ENCODE measurements around the gene UBXN2A.
A peak's percentile ranks its signal among the peaks of the same experiment; 100 is the strongest.
"Not testable (repeated sequence)": the region's sequence is repeated elsewhere in the genome, so short reads cannot be mapped to it uniquely, and the experiment has no call there.

The UBXN2A gene

GRCh38 chr2:24014902-24015301 is 74.6 kb downstream of the UBXN2A start:
- not testable (repeated sequence) for DNase-seq (ENCODE audit: low read depth)

- peak; percentile 93 for DNase-seq (ENCODE audit: low read depth)
These were observed 75.5 kb downstream of the UBXN2A start for GRCh38 chr2:24015562-24016375.

DNA sequence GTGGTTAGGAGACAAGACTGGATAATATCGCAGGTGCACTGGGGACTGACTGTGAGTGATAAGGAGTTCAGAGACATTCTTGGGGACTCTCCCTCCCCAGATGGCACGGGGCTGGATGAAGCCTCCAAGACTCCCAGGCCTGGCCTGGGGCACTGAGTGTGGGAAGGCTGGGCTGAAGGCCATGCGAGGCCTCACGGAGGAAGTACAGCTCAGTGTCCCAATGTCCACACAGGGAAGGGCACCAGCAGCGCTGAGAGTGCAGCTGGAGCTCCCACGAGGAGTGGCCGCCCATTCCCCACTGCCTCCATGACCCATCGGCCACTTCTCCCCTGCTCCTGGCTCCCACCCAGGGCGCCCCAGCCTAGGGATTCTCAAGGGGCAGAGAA is 76.1 kb downstream of the UBXN2A start:
- no peak for DNase-seq (ENCODE audit: low read depth)

DNA sequence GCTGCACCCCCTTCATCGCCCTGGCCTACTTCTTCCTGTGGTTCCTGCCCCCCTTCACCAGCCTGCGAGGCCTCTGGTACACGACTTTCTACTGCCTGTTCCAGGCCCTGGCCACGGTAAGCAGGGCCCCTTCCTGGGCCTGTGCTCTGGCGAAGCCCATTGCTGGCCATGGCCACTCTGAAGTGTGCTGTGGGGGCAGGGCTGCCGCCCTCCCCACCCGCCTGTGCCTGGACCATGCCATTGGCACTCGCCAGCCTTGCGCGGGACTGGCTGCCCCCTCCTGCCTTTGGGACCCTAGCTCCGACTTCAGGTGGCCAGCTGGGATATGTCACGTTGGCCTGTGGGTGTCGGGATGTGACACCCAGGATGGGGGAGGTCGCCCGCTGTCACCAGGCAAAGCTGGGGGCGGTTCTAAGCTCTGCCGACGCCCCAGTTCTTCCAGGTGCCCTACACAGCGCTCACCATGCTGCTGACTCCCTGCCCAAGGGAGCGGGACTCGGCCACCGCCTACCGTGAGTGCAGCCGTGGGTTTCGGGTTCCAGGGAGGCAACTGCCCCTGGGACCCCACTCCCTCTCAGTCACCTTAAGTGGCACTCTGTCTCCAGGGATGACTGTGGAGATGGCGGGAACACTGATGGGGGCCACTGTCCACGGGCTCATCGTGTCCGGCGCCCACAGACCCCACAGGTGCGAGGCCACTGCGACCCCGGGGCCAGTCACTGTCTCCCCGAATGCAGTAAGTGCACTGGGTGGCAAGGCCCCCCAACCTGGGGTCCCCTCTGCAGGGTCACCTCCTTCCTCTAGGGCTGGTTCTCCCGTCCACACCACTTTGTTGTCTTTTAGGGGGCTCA is 76.8 kb downstream of the UBXN2A start:
- DNase-seq (ENCODE audit: low read depth): no peak

DNA sequence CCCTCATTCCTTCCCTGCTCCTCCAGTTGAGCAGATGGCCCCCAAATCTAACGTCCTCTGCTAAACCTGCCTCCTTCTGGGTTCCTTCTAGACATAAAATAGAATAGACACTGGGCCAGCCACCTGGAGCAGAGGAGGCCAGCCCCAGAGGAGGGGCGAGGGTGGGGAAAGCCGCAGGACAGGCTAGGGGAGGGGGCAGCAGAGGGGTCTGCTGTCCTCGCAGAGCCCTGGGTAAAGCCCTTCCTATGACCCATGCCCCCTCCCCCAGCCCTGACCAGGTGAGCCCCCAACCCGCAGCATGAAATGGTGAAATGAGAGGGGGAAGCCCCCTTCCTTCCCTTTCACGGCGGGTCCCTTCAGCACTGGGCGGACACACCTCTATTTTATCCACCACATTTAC is 77.4 kb downstream of the UBXN2A start:
- DNase-seq (ENCODE audit: low read depth): no peak

DNA sequence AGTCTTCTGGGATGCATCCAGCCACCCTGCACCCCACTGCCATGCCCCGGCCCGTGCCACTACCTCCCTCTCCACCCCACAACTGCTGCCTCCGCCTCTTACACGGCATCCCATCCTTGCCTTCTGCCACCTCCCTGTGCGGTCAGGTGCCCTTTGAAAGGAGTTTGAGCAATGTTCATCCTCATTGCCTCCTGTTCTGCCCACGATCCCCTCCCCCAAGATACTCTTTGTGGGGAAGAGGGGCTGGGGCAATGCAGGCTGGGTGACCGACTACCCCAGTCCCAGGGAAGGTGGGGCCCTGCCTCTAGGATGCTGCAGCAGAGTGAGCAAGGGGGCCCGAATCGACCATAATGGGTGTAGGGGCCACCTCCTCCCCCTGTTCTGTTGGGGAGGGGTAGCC is 78.0 kb downstream of the UBXN2A start:
- DNase-seq (ENCODE audit: low read depth): no peak

GRCh38 chr2:24019729-24020128 is 79.5 kb downstream of the UBXN2A start:
- no peak for DNase-seq (ENCODE audit: low read depth)

- DNase-seq (ENCODE audit: low read depth): no peak
These were observed 80.0 kb downstream of the UBXN2A start for GRCh38 chr2:24020244-24020643.

GRCh38 chr2:24021122-24021998 is 81.1 kb downstream of the UBXN2A start:
- DNase-seq (ENCODE audit: low read depth): no peak

DNA sequence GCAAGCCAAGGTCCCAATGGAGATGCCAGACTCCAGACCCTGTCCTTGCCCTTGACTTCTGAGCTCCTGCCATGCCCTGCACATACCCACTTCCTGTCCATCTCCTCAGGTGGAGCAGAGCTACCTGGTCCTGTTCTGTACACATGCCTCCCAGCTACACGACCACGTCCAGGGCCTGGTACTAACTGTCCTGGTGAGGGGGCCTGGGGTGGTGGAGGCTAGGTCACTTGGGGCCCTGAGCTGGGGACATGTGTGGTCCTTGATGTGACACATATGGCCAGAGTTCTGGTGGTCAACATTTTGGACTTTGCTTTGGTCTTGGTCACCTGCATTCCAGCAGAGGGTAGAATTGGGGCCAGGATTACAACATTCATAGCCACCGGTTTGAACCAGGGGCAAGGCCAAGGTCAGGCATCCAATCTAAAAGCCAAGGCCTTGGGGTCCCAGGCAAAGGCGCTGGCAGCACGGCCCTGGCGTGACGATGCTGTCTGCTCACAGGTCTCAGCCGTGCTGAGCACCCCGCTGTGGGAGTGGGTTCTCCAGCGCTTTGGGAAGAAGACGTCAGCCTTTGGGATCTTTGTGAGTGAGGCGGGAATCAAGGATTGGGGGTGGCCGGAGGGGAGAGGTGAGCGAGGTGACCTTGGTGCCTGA is 82.2 kb downstream of the UBXN2A start:
- no peak for DNase-seq (ENCODE audit: low read depth)

GRCh38 chr2:24022975-24023575 is 82.8 kb downstream of the UBXN2A start:
- no peak for DNase-seq (ENCODE audit: low read depth)

DNA sequence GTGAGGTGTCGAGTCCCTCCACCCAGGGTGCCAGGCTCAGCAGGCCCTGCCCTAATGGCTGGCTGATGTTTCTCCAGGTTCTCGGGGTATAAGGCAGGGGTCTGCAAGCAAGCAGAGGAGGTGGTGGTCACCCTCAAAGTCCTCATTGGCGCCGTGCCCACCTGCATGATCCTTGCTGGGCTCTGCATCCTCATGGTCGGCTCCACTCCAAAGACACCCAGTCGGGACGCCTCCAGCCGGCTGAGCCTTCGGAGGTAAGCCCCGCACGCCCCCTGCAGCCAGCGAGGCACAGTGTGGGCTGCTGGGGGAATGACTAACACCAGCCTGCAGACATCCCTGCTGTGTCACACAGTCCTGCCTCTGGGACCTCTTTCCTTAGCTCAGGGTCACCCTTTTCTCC is 83.8 kb downstream of the UBXN2A start:
- no peak for DNase-seq (ENCODE audit: low read depth)

GRCh38 chr2:24024996-24025663 is 84.9 kb downstream of the UBXN2A start:
- no peak for DNase-seq (ENCODE audit: low read depth)

GRCh38 chr2:24026233-24026632 is 86.0 kb downstream of the UBXN2A start:
- DNase-seq (ENCODE audit: low read depth): no peak

GRCh38 chr2:24038786-24039499 is 98.7 kb downstream of the UBXN2A start:
- no peak for DNase-seq (ENCODE audit: low read depth)

- no peak for DNase-seq (ENCODE audit: low read depth)
These were observed 100.2 kb downstream of the UBXN2A start for GRCh38 chr2:24040511-24040910.

GRCh38 chr2:24043133-24043532 is 102.9 kb downstream of the UBXN2A start:
- DNase-seq (ENCODE audit: low read depth): not testable (repeated sequence)

- no peak for DNase-seq (ENCODE audit: low read depth)
These were observed 105.5 kb downstream of the UBXN2A start for GRCh38 chr2:24045511-24046508.

DNA sequence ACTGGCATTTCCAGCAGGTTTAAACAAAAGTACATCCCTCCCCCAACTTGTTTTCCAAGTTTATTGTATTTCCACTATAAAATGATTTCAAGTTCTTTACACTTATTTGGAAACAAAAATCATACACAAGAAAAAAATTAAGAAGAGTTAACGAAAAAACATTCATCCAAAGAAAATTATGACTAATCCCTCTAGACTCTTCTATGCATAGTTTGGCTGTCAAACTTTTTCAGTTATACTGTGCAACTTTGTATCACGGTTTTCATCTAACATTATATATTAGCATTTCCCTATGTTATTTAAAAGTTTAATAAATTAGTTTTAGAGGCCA is 106.3 kb downstream of the UBXN2A start:
- DNase-seq (ENCODE audit: low read depth): no peak
